ENCODE results near the gene CTDSP1. TPM values are rescaled to one million over a fixed set of nuclear protein-coding genes. Genes with fewer than 3 reads are reported as not detected.
A peak's percentile ranks its signal among the peaks of the same experiment; 100 is the strongest.

CTDSP1 gene
- total RNA-seq, 1 donor from 2014 or later = 105 TPM

DNA sequence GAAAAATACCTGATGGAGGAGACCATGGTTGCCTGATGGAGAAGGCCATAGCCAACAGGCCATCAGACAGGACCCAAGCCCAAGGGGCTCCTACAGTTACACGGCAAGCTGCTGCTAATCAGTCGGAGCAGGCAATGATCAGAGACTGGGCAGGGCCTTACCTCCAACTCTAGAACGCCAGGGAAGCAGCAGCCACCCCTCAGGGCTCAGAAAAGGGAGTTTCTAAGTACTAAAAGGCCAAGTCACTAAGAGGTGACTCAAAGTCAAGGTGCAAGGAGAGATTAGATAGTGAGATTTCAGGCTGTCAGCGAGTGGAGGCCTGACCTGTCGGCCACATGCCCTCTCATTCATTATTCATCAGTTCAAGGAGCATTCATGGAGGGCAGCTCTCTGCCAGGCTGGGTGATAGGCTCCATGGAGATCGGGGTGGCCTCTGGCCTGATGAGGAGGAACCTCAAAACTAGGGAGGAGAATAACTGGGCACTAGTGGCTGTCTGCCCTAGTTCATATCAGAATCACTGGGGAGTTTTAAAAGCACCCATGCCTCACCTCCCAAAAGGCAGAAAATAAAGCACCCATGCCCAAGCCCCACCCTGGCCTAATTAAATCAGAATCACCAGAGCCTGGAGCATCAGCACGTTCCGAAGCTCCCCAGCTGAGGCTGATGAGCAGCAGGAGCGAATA, 22.9 kb downstream of the CTDSP1 start:
- ATAC-seq = no peak
- DNase-seq (ENCODE audit: low spot score) = no peak

DNA sequence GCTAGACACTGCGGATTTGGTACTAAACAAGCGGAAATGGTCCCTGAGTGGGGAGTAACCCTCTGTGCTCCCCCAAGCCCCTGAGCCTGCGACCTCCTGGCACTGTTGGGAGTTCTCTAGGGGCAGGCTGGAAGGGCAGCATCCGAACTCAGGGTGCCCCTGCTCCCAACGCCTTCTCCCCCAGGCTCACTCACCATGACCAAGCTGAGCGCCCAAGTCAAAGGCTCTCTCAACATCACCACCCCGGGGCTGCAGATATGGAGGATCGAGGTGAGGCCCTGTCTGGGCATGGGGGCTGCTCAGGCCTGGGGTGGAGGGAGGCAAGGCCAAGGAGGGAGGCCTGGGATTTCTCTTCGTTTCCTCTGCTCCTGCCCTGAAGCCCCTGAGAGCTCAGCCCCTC, 23.9 kb downstream of the CTDSP1 start:
- ATAC-seq (no peak), DNase-seq (ENCODE audit: low spot score) (no peak)

DNA sequence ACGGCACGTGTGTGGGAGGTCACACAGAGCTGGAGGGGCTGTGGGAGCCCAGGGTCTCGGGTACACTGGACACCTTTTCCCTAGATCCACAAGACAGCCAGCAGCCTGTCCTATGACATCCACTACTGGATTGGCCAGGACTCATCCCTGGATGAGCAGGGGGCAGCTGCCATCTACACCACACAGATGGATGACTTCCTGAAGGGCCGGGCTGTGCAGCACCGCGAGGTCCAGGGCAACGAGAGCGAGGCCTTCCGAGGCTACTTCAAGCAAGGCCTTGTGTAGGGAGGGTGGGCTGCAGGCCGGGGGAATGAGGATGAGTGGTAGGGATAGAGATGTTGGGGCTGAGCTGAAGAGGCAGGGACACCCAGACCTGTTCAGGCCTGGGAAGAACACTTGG, 25.9 kb downstream of the CTDSP1 start:
- no peak for ATAC-seq
- no peak for DNase-seq (ENCODE audit: low spot score)

DNA sequence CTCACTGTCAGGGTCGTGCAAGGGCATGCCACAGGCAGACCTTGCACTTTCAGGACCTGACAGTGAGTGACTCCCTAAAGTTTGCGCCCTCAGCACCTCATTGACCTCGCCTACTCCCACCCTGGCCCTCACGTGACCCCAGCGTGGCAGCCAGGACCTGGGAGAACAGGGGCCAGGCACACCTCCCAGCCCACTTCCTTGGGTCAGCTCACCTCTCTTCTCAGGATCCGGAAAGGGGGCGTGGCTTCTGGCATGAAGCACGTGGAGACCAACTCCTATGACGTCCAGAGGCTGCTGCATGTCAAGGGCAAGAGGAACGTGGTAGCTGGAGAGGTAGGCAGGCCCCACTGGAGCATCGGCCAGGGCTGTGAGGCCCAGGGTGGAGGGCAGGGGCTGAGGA, 28.1 kb downstream of the CTDSP1 start:
- DNase-seq (ENCODE audit: low spot score) (no peak), ATAC-seq (no peak)

DNA sequence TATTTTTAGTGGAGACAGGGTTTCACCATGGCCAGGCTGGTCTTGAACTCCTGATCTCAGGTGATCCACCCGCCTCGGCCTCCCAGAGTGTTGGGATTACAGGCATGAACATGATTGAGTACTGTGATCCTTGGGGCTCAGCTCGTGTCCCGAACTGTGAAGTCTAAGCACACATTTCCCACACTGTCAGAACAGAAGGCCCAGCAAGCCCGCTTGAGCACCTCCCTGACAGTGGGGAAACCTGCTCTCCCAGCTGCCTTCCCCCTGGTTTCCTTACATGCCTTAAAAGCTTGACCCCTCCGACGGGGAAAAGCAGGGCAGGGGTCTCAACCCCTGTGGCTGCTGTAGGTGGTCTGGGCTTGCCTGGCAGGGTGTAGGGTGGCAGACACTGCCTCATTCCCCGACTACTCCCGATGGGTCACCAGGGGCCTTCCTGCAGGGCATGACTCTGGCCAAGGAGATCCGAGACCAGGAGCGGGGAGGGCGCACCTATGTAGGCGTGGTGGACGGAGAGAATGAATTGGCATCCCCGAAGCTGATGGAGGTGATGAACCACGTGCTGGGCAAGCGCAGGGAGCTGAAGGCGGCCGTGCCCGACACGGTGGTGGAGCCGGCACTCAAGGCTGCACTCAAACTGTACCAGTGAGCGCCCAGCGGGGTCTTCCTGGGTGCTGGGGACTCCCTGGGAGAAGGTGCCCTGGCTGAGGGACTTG, 29.3 kb downstream of the CTDSP1 start:
- DNase-seq (ENCODE audit: low spot score) (no peak), ATAC-seq (no peak)

DNA sequence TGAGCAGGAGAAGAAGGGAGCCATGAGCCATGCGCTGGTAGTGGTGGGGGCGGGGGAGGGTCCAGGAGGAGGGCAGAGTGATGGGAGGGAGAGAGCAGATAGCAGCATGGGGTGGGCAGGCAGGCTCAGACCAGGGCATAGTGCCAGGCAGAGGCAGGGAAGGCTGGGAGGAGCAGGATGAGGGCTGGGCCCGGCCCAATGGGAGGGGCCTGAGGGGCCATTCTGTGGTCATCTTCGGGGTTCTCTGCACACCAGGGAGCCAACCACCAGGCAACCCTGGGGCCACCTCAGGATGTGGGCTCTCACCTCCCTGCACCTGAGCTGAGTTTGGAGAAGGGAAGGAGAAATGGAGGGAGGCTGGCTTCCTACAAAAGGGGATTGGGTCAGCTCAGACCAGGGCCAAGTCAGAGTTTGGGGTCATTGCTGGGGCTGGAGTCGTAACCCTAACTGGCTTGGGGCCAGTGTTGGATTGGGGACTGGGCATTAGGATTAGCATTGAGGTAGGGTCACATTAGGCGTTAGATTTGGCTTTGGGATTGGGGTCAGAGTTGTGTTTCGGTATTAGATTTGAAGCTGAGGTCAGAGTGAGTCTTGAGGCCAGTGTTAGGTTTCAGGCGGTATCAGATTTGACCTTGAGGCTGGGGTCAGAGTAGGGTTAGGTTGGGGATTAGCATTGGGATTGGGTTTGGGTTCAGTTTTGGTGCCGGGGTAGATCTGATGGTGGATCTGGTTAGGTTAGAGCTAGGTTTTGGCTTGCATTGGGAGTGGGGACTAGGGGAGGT, 30.4 kb downstream of the CTDSP1 start:
- ATAC-seq = no peak

DNA sequence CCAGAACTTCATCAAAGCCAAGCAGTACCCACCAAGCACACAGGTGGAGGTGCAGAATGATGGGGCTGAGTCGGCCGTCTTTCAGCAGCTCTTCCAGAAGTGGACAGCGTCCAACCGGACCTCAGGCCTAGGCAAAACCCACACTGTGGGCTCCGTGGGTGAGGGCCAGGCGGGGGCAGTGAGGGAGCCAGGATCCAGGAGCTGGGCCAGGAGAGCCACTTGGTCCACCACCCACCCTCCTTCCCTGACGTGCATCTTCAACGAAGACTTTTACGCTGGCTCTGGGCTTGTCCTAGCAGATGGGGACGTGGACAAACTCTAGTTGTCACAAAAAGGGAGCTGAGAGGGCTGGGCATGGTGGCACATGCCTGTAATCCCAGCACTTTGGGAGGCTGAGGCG, 31.1 kb downstream of the CTDSP1 start:
- no peak for ATAC-seq
- no peak for DNase-seq (ENCODE audit: low spot score)

More for the DNA sequence above, 30.4 kb downstream of the CTDSP1 start:
- DNase-seq (ENCODE audit: low spot score) = no peak

DNA sequence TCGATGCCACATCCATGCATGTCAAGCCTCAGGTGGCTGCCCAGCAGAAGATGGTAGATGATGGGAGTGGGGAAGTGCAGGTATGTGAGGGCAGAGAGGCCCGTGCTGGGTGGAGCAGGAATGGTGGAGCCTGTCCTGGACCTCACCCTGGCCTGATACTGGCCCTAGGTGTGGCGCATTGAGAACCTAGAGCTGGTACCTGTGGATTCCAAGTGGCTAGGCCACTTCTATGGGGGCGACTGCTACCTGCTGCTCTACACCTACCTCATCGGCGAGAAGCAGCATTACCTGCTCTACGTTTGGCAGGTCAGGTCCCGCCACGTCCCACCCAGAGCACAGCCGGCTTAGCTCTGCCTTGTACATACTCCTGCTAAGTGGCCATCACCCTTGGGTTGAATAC, 32.2 kb downstream of the CTDSP1 start:
- ATAC-seq = no peak
- no peak for DNase-seq (ENCODE audit: low spot score)

DNA sequence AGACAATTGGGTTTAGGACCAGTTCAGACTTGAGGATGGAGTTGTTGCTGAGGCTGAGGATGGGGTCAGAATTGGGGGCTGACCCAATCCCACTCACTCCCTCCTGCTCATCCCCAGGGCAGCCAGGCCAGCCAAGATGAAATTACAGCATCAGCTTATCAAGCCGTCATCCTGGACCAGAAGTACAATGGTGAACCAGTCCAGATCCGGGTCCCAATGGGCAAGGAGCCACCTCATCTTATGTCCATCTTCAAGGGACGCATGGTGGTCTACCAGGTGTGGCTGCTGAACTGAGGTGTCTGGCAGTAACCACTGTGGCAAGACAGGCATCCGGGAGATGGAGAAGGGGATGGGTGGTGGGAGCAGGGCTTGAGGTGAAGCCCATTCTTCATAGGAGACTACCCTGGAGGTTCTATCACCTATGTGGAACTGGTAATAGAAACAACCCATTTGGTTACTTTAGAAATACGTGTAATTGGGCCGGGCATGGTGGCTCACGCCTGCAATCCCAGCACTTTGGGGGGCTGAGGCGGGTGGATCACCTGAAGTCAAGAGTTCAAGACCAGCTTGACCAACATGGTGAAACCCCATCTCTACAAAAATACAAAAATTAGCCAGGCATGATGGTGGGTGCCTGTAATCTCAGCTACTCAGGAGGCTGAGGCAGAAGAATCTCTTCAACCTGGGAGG, 33.2 kb downstream of the CTDSP1 start:
- ATAC-seq = no peak
- no peak for DNase-seq (ENCODE audit: low spot score)

DNA sequence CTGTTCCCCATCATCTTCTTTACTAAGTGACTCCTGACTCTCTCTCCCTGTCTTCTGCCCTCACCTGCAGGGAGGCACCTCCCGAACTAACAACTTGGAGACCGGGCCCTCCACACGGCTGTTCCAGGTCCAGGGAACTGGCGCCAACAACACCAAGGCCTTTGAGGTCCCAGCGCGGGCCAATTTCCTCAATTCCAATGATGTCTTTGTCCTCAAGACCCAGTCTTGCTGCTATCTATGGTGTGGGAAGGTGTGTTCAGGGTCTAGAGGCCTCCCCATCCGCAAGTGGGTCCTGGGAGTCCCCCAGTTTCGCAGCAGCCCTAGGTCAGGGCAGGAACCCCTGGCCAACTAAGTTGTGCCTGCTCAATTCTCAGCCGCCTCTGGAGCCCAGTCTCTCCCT, 34.8 kb downstream of the CTDSP1 start:
- ATAC-seq = no peak
- DNase-seq (ENCODE audit: low spot score) = no peak

DNA sequence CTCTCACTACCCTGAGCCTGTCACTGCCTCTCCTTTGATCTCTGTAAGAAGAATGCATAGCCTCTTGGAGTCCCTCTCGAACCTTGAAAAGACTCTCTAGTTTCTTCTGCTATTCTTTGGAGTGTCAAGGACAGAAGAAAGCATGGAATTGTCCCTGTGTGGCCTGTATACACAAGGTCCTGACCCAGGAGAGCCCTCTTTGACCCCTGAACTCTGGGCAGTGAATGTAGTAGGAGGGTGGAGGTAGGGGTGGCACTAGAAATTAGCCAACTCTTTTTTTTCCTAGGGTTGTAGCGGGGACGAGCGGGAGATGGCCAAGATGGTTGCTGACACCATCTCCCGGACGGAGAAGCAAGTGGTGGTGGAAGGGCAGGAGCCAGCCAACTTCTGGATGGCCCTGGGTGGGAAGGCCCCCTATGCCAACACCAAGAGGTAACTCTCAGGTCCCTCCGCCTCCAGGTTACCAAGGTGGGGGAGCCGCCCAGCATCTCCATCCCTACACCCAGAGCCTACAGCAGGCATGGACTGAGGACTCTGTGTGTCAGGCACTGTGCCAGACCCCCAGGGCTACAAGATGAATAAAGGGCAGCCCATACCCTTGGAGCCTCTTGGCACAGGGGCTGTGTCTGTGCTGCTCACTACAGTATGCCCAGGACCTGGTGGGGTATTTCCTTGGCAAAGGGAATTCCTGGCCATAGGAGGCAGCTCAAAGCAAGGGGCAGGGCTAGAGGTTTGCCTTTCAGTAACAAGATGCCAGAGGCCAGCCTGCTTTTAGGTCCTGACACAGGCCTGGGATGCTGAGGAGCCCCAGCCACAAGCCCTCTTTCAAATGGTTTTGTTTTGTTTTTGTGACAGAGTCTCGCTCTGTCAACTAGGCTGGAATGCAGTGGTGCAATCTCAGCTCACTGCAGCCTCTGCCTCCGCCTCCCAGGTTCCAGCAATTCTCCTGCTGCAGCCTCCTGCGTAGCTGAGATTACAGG, 35.6 kb downstream of the CTDSP1 start:
- DNase-seq (ENCODE audit: low spot score) (no peak), ATAC-seq (peak; percentile 44)

DNA sequence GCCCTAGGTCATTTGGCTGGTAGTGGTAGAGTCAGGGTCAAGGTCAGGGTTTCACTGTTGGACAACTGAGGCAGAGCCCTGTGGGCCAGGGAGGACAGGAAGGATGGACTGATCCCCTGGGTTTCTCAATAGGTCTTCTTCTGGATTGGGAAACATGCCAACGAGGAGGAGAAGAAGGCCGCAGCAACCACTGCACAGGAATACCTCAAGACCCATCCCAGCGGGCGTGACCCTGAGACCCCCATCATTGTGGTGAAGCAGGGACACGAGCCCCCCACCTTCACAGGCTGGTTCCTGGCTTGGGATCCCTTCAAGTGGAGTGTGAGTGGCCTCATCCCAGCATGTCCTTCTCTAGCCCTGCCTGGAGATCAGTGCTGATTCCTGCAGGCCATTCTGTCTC, 37.3 kb downstream of the CTDSP1 start:
- DNase-seq (ENCODE audit: low spot score) = no peak

DNA sequence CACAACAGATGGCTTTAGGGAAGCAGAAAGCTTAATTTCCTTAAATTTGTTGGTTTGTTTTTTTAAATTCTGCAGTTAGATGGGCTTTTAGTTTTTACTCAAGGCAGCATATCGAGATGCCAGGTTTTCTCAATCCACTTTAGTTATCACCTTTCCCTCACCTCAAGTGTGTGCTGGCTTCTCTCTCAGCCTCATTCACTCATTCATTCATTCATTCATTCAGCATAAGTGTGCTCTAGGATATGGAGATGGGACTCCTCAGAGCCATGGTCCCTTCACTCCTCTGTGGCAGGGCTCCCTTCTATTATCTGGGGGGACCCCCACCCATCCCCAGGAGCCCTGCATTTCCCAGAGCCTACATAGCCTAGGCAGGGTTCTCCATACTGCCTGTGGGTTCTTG, 38.3 kb downstream of the CTDSP1 start:
- DNase-seq (ENCODE audit: low spot score) (no peak), ATAC-seq (no peak)

More for the DNA sequence above, 37.3 kb downstream of the CTDSP1 start:
- no peak for ATAC-seq

DNA sequence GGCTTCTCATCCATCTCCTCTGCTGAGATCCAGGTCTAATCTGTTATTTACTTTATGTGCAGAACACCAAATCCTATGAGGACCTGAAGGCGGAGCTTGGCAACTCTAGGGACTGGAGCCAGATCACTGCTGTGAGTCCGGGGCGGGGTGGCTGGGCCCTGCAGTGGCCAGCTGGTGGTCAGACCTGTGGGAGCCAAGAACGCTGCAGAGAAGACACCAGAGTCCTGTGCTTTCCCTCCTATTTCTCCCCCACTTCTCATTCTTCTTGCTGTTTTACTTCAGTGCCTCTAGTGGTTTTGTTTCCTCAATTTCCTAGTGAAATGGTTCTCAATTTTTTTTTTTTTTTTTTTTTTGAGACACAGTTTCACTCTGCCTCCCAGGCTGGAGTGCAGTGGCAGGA, 38.9 kb downstream of the CTDSP1 start:
- no peak for DNase-seq (ENCODE audit: low spot score)
- ATAC-seq = peak; percentile 44

DNA sequence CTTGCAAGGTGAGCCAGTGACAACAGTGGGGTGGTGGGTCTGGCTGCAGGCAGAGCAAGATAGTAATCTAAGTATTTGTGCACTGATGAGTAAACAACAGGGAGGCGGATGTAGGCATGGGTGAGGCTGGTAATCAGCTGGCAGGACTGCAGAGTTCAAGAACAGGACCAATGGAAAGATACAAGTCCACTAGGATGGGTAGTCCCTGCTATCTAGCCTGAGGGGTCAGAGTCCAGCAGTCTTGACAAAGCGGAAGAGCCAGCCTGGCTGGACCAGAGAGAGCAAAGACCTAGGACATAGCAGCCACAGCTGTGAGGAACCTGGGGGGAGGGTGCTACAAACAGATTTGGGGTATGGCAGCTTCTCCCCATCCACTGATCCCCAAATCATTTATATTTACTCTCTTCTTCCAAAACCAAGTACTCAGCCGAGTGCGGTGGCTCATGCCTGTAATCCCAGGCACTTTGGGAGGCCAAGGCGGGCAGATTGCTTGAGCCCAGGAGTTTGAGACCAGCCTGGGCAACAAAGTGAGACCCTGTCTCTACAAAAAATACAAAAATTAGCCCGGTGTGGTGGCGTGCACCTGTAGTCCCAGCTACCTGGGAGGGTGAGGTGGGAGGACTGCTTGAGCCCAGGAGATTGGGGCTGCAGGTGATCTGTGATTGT, 45.2 kb downstream of the CTDSP1 start:
- ATAC-seq (peak; percentile 97), DNase-seq (ENCODE audit: low spot score) (peak; percentile 92)

DNA sequence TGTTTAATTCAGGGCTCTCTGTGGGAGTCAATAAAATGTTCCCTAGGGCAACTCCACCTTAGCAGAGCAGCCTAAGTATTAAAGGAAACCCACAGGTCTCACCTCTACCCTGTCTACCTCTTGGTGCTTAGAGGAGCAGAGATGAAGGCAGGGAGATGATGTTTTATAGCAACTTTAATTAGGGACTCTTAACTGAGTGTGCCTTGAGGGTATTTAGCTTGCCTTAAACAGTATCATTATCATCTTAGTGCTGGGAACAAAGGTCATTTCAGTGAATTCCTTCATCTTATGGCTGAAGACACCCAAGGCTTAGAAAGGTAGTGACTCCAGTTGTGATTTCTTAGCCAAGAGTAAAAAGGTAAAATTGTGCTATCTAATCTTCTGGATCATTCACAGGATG, 45.9 kb downstream of the CTDSP1 start:
- DNase-seq (ENCODE audit: low spot score) = no peak
- no peak for ATAC-seq

DNA sequence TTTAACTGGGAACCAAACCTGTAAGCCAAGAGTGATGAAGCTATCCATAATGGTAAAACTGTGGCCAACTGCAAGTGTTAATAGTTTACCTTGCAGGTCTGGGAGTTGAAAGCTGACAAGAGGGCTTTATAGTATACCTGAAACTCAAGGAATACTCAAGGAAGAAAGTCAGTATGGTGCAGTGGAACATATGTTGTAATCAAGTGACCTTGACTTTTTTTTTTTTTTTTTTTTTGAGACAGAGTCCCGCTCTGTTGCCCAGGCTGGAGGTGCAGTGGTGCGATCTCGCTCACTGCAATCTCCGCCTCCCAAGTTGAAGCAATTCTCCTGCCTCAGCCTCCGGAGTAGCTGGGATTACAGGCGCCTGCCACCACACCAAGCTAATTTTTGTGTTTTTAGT, 46.9 kb downstream of the CTDSP1 start:
- ATAC-seq (no peak), DNase-seq (ENCODE audit: low spot score) (no peak)

DNA sequence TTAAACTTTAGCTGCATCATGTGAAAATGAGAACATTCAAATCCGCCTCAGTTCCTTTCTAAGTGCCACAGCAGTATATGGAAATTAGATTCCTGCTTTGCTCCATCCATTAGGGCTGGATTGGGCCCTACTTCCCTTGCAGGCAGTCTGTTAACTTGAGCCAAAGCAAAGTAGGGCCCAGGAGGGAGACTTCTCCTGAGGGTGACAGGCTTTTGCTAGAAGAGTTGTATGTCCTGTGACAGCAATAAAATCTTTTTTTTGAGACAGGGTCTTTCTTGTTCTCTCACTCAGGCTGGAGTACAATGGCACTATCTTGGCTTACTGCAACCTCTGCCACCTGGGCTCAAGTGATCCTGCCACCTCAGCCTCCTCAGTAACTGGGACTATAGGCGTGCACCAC, 47.4 kb downstream of the CTDSP1 start:
- no peak for DNase-seq (ENCODE audit: low spot score)
- no peak for ATAC-seq

DNA sequence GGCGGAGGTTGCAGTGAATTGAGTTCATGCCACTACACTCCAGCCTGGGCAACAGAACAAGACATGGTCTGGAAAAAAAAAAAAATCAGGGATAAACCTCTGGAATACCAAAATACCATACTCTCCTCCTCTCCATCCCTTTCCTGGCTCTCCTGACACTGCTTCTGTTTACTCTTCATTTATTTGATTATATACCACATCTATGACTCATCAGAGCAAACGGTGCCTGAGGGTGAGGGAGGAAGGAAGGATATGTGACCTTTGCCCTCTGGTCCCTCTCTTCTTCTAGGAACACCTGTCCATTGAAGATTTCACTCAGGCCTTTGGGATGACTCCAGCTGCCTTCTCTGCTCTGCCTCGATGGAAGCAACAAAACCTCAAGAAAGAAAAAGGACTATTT, 49.3 kb downstream of the CTDSP1 start:
- DNase-seq (ENCODE audit: low spot score) (no peak), ATAC-seq (no peak)

DNA sequence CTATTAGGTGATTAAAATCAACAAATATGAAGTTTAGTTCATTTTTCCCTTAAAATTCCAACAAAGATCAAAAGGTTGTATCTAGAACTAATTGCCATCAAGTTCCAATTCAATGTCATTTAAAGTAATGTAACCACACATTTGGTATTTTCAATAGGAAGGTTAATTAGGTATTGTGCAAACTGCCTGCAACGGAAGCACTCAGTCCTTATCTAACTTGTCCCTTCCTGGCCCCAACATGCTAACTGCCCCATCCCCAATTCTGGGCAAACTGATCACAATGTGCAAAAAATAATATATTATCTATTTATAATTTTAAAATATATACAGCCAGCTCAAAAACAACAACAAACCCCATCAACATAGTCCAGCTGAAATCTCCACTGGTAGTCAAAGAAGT, 52.4 kb downstream of the CTDSP1 start:
- ATAC-seq (no peak), DNase-seq (ENCODE audit: low spot score) (no peak)
